Muscle layer of duodenum (tissue), 2 donors: ENCODE results near the gene GARNL3.

Source experiments
- H3K27ac ChIP-seq: one replicate; pipeline ENCODE4 v1.7.0; 2013; ENCODE audit warnings: mild to moderate bottlenecking, low read length
- H3K27me3 ChIP-seq: one replicate; pipeline ENCODE4 v1.7.0; 2013; ENCODE audit warnings: low read depth, mild to moderate bottlenecking, control low read depth, low read length
- H3K36me3 ChIP-seq, 2 donors: one replicate each; pipeline ENCODE4 v1.7.0; 2013; ENCODE audit warnings: low read length in 2 of 2, control low read depth in 1 of 2, mild to moderate bottlenecking in 1 of 2; ENCODE audit not compliant: insufficient read depth in 2 of 2, control insufficient read depth in 1 of 2
- H3K4me1 ChIP-seq, 2 donors: one replicate each; pipeline ENCODE4 v1.7.0; 2013; ENCODE audit warnings: low read length in 2 of 2, mild to moderate bottlenecking in 2 of 2, control low read depth in 1 of 2, moderate library complexity in 1 of 2; ENCODE audit not compliant: insufficient read depth in 2 of 2, control insufficient read depth in 1 of 2
- H3K4me3 ChIP-seq, 2 donors: one replicate each; pipeline ENCODE4 v1.7.0; 2013; ENCODE audit warnings: low read length in 2 of 2, low read depth in 1 of 2, mild to moderate bottlenecking in 1 of 2
- H3K9me3 ChIP-seq, 2 donors: one replicate each; pipeline ENCODE4 v1.7.0; 2013; ENCODE audit warnings: low read length in 2 of 2, control low read depth in 1 of 2, mild to moderate bottlenecking in 1 of 2; ENCODE audit not compliant: control insufficient read depth in 1 of 2
- donor health status: healthy.

The GARNL3 gene

DNA sequence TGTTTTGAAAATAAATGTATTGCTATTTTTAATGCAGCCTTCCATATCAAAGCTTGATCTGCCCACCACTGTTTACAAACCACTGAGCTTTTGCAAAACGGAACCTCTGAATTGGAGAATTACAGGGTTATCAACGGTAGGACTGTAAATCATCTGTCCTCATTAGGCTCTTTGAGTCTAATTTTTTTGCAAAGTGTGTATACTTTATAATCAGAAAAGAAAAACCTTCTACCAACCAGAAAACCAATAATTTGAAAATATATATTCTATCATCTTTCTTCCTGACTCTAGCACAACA lies 125.6 kb downstream of the GARNL3 start:
- Histone ChIP-seq H3K27ac (no peak overlapping the region), H3K36me3 (peaks cover 0 to 5% of the 10 kb centered on the region in 2 donors), H3K27me3 (no peaks in the 10 kb centered on the region), H3K4me1 (peaks cover 0 to 6% of the 10 kb centered on the region in 2 donors), H3K9me3 (no peaks in the 10 kb centered on the region), H3K4me3 (no peak overlapping the region)

DNA sequence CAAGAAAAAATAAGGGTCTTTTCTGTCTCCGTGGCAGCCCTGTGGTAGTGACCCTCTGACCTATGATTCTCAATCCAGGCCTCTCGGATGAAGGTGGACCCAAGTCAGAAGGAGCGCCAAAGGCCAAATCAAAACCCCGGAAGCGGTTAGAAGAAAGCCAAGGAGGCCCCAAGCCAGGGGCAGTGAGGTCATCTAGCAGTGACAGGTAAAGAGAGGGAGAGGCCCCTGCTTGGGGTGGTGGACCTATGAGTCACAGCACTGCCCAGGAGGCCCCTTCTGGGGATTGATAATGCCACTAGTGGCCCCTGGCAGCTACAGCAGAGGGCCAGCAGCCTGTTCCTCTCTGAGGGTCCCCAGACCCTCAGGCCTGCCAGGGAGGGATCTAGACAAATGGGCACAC lies 126.0 kb downstream of the GARNL3 start:
- Histone ChIP-seq H3K9me3 (no peaks in the 10 kb centered on the region), H3K4me3 (no peak overlapping the region), H3K36me3 (peaks cover 0 to 5% of the 10 kb centered on the region in 2 donors), H3K4me1 (peaks cover 0 to 6% of the 10 kb centered on the region in 2 donors), H3K27ac (no peak overlapping the region), H3K27me3 (no peaks in the 10 kb centered on the region)

DNA sequence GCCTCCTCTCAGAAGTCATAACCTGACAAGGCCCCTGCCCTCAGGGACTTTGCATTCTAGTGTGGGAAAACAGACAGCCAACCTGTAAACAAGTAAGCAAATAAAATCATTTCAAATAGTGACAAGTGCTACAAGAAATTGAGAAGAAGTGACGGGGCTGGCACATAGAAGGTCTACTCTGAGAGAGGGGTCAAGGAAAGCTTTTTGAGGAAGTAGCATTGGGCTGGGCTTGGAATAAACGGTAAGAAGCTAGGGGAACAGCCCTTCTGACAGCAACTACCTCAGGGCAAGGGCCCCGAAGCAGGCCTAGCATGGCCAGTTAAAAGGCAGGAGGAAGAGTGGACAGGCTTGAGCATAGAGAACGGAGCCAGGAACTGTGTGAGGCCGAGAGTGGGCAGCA lies 127.6 kb downstream of the GARNL3 start:
- Histone ChIP-seq H3K4me1 (peaks cover 0 to 11% of the 10 kb centered on the region in 2 donors), H3K36me3 (peaks cover 0 to 5% of the 10 kb centered on the region in 2 donors), H3K9me3 (no peaks in the 10 kb centered on the region), H3K4me3 (no peak overlapping the region), H3K27me3 (no peaks in the 10 kb centered on the region), H3K27ac (no peak overlapping the region)

DNA sequence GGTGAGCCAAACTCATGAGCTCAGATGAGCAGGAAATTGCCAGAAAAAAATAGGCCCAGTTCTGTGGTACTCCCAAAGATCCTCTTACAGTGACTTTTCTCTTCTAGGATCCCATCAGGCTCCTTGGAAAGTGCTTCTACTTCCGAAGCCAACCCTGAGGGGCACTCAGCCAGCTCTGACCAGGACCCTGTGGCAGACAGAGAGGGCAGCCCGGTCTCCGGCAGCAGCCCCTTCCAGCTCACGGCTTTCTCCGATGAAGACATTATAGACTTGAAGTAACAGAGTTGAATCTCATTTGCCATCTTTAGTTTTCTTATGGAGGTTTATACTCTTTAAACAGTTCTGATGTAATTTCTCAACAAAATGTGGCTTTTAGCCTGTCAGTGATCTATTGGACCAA lies 128.4 kb downstream of the GARNL3 start:
- Histone ChIP-seq H3K27me3 (no peaks in the 10 kb centered on the region), H3K4me3 (no peak overlapping the region), H3K27ac (no peak overlapping the region), H3K9me3 (no peaks in the 10 kb centered on the region), H3K36me3 (peaks cover 0 to 5% of the 10 kb centered on the region in 2 donors), H3K4me1 (peaks cover 0 to 11% of the 10 kb centered on the region in 2 donors)

DNA sequence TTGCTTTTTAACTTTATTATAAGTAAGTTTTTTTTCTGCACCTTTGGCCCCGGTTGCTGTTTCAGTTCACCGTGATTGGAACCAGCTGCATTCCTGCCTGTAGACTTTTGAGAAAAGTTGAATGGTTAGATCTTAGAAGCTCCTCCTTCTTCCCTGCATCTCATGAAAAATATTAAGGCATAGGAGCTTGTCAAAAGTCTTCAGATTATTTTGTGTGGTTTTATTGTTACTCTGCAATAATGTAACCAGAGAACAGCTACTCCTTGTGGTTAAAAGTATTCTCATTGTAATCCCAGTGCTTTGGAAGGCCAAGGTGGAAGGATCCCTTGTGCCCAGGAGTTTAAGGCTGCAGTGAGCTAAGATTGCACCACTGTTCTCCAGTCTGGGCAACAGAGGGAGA lies 129.1 kb downstream of the GARNL3 start:
- Histone ChIP-seq H3K4me3 (no peak overlapping the region), H3K4me1 (peaks cover 0 to 14% of the 10 kb centered on the region in 2 donors), H3K9me3 (no peaks in the 10 kb centered on the region), H3K36me3 (peaks cover 0 to 5% of the 10 kb centered on the region in 2 donors), H3K27ac (no peak overlapping the region), H3K27me3 (no peaks in the 10 kb centered on the region)

DNA sequence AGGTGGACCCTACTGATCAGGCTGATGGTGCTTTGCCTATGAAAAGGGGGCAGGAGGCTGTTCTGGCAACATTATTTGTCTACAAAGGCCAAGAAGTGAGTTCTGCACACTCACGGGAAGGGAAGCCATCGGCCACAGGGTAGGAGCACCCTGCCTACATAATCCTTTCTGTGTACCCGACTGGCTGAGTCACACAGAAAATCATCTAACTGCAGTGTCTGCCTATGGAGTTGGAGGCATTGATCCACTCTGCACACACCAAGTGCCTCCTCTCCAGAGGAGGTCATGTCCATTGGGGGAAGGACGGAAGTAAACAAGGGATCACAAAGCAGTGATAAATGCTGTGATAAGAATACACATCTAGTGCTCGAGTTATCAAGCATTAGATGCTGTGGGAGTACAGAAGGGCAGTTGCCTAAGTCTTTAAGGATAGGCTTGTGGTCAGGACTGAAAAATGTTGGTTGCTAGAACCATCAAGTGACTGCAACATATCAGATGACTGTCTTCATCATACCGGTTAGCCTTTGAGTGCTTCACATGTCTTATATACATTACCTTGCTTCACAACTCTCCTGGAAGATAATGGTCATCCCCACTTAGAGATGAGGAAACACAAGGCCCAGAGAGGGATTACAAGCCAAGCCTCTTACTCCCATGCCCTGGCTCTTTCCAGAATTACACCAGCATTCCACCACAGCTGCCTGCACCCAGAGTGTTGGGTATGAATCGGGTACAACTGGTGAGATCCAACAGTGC lies 131.1 kb downstream of the GARNL3 start:
- no peak overlapping the region for H3K27ac ChIP-seq

DNA sequence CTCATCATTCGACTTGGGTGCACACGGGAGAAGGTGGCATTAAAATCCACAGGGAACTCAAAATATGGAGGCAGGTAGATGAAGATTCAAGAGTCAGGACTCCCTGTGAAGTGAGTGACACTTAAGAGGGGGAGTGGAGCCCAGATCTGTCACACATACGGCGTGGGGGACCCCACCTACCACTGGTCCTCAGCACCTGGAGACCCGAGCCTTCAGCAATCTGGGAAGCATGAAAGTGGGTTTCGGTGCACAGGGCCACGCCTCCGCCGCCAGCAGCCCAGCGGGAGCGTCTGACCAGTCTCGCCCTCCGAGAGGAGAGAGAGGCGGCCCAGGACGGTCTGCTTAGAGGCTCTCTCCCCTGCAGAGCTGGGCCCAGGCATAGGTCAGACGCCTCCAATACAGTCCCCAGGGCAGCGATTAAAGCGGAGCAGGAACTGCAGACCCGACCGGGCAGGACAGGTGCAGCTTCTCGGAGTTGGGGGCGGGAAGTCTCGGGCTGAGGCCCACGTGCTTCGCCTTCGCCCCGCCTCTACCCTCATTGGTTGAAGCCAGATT lies 131.8 kb downstream of the GARNL3 start:
- Histone ChIP-seq H3K4me3 (peak overlapping the region; percentile 69 to 86), H3K9me3 (no peaks in the 10 kb centered on the region), H3K27me3 (no peaks in the 10 kb centered on the region), H3K4me1 (peaks cover 0 to 21% of the 10 kb centered on the region in 2 donors), H3K36me3 (peaks cover 5 to 13% of the 10 kb centered on the region in 2 donors), H3K27ac (no peak overlapping the region)

More for the DNA sequence above, 131.1 kb downstream of the GARNL3 start:
- Histone ChIP-seq H3K4me1 (peaks cover 0 to 21% of the 10 kb centered on the region in 2 donors), H3K9me3 (no peaks in the 10 kb centered on the region), H3K27me3 (no peaks in the 10 kb centered on the region), H3K36me3 (peaks cover 3 to 9% of the 10 kb centered on the region in 2 donors), H3K4me3 (peak overlapping the region; percentile 69 to 86)

DNA sequence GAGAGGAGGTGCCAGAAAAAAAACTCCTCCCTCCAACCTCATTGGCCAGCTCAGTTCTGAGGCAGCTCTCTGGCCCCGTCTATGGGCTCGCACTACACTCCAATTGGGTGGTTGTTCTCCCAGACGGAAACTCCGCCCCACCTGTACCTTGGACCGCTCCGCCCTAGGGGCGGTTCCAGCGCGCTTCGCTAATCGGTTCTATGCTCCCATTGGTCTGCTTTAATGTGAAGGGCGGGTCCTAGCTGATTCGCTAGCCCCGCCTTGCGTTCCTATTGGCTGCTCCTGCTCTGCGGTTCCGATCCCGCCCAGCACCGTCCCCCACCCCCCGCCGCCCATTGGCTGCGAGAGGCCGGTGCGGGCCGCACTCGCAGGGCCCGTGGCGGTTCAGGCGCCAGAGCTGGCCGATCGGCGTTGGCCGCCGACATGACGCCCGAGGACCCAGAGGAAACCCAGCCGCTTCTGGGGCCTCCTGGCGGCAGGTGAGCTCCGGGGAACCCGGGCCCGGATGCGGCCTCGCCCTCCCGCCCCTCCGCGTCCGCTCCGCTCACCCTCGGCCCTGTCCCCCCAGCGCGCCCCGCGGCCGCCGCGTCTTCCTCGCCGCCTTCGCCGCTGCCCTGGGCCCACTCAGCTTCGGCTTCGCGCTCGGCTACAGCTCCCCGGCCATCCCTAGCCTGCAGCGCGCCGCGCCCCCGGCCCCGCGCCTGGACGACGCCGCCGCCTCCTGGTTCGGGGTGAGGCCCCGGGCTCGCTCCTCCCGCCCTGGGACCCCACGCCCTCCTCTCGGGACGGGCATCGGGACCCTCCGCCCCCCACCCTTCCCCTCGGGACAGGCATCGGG lies 132.5 kb downstream of the GARNL3 start, which contains the start of gene SLC2A8:
Gene SLC2A8 (plus strand): TSS at position 362 of the 838 bp plus-strand sequence. CDS start 62 bp downstream, at position 424.
- no peaks in the 10 kb centered on the region for H3K9me3 ChIP-seq
- peaks cover 0 to 21% of the 10 kb centered on the region in 2 donors for H3K4me1 ChIP-seq
- no peaks in the 10 kb centered on the region for H3K27me3 ChIP-seq
- H3K27ac ChIP-seq = no peak within 1 kb of the TSS
- H3K36me3 ChIP-seq = peaks cover 9 to 16% of the 10 kb centered on the region in 2 donors
- peak within 1 kb of the TSS; percentile 69 to 86 for H3K4me3 ChIP-seq

DNA sequence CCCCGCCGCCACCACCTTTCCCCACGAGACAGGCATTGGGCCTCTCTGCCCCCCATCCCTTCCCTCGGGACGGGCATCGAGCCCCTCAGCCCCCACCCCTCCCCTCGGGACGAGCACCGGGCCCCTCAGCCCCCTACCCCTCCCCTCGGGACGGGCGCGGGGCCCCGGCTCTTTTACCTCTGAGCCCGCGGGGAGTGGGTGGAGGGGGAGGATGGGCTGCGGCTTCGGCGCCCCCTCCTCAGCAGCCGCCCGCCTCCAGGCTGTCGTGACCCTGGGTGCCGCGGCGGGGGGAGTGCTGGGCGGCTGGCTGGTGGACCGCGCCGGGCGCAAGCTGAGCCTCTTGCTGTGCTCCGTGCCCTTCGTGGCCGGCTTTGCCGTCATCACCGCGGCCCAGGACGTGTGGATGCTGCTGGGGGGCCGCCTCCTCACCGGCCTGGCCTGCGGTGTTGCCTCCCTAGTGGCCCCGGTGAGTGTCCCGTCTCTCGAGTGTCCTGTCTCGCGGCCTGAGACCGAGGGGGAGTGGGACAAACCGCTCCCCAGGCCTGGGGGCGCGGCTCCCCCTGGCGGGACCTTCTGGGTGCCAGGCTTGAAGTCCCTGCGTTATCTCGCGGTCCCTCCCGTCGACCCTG lies 133.2 kb downstream of the GARNL3 start:
- peaks cover 0 to 21% of the 10 kb centered on the region in 2 donors for H3K4me1 ChIP-seq
- peak overlapping the region; percentile 63 to 86 for H3K4me3 ChIP-seq
- no peak overlapping the region for H3K27ac ChIP-seq
- no peaks in the 10 kb centered on the region for H3K9me3 ChIP-seq
- peaks cover 9 to 16% of the 10 kb centered on the region in 2 donors for H3K36me3 ChIP-seq
- H3K27me3 ChIP-seq = no peaks in the 10 kb centered on the region

DNA sequence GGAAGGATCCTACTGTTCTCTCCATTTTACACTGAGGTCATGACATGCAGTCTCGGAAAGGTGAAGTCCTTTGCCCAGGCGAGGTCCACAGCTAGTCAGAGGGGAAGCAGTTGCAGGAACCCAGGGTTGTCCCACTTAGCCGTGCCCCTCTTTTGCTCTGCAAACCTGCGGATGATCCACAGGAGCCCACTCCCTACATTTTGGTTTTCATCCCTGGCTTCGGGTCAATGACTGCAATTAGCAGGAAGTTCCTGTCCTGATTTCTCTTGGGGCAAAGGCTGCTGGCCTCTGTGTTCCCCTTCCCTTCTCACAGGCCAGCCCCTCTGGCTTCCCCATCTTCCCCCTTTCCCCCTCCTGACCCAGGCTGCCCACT lies 133.7 kb downstream of the GARNL3 start:
- H3K27ac ChIP-seq = peak overlapping the region; percentile 29
- no peaks in the 10 kb centered on the region for H3K27me3 ChIP-seq
- no peaks in the 10 kb centered on the region for H3K9me3 ChIP-seq

More for the DNA sequence above, 133.7 kb downstream of the GARNL3 start:
- Histone ChIP-seq H3K4me1 (peaks cover 0 to 21% of the 10 kb centered on the region in 2 donors), H3K36me3 (peaks cover 9 to 16% of the 10 kb centered on the region in 2 donors), H3K4me3 (peak overlapping the region; percentile 63 to 86)
